ENCODE data around the gene CFAP54. TPM values are rescaled to one million over a fixed set of nuclear protein-coding genes. Genes with fewer than 3 reads are reported as not detected.

The CFAP54 gene
- total RNA-seq, 1 donor from 2014 or later: 0.16 TPM

DNA sequence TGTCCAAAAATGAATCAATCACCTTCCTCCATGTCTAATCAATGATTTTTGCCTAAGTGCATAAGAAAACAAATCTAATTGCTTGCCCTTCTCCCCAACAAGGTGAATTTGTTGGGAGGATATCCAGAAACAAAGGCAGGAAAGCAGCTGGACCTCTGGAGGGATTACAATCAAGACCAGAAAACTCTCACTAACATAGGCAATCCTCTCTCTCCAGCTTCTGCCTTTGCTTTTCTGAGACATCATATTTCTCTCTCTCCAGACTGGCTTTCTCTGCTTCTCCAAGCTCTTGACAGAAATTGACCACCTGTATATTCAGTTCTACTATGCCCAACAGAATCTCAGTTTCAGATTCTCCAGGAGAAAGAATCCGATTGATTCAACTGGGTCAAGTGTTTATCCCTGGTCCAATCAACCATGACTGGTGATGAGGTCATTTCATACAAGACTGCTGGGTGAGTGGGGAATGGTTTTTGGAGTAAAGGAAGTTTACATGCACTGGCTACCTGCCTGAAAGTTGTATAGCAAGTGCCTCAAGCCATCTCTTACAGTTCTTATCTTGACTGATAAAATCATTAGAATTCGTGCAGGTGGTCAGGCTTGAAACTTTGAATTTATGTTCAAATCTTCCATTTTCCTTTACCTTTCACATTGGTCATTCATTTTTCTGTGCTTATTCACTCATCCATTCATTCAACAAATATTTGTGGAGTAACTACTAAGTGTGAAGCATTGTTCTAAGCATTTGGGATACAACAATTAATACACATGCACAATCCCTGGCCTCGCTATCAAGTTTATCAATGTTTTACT lies 22.2 kb upstream of the CFAP54 start:
- no peaks in the 10 kb centered on the region for H3K4me1 ChIP-seq
- intact Hi-C loops (cut with micrococcal nuclease): no loop called here
- no peaks in the 10 kb centered on the region for H3K27me3 ChIP-seq (ENCODE audit: low read depth)
- peaks cover 19% of the 10 kb centered on the region for H3K9me3 ChIP-seq (replicated peaks)
- no peak for DNase-seq
- H3K27ac ChIP-seq (replicated peaks): no peak overlapping the region
- no peak overlapping the region for H3K4me3 ChIP-seq
- H3K36me3 ChIP-seq: no peaks in the 10 kb centered on the region
- no peak for TF ChIP-seq CTCF (IDR thresholded peaks at IDR 0.05; ENCODE audit: borderline replicate concordance)

GRCh38 chr12:96471368-96472050 lies 17.9 kb upstream of the CFAP54 start:
- TF ChIP-seq CTCF (IDR thresholded peaks at IDR 0.05; ENCODE audit: borderline replicate concordance): no peak
- Histone ChIP-seq H3K36me3 (no peaks in the 10 kb centered on the region), H3K27ac (replicated peaks) (no peak overlapping the region), H3K9me3 (replicated peaks) (peaks cover 19% of the 10 kb centered on the region), H3K4me3 (no peak overlapping the region), H3K27me3 (ENCODE audit: low read depth) (no peaks in the 10 kb centered on the region), H3K4me1 (no peaks in the 10 kb centered on the region)
- no peak for DNase-seq
- intact Hi-C loops (cut with micrococcal nuclease): no loop called here

DNA sequence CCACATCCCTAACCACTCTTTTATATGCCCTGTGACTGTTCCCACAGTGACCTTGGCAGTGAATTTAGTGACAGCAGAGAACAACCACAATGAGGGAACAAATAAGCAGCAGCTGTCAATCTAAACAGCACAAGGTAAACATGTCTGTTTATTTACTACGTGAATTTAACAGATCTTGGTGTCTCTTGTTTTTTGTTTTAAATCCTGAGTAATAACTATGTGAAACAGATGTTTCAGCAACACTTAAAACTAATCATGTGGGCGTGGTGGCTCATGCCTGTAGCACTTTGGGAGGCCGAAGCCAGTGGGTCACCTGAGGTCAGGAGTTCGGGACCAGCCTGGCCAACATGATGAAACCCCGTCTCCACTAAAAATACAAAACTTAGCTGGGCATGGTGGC lies 17.0 kb upstream of the CFAP54 start:
- H3K27ac ChIP-seq (replicated peaks): no peak overlapping the region
- no peaks in the 10 kb centered on the region for H3K4me1 ChIP-seq
- no peaks in the 10 kb centered on the region for H3K27me3 ChIP-seq (ENCODE audit: low read depth)
- DNase-seq: no peak
- intact Hi-C loops (cut with micrococcal nuclease): no loop called here
- no peak overlapping the region for H3K4me3 ChIP-seq
- TF ChIP-seq CTCF (IDR thresholded peaks at IDR 0.05; ENCODE audit: borderline replicate concordance): no peak
- peaks cover 19% of the 10 kb centered on the region for H3K9me3 ChIP-seq (replicated peaks)
- H3K36me3 ChIP-seq: no peaks in the 10 kb centered on the region

DNA sequence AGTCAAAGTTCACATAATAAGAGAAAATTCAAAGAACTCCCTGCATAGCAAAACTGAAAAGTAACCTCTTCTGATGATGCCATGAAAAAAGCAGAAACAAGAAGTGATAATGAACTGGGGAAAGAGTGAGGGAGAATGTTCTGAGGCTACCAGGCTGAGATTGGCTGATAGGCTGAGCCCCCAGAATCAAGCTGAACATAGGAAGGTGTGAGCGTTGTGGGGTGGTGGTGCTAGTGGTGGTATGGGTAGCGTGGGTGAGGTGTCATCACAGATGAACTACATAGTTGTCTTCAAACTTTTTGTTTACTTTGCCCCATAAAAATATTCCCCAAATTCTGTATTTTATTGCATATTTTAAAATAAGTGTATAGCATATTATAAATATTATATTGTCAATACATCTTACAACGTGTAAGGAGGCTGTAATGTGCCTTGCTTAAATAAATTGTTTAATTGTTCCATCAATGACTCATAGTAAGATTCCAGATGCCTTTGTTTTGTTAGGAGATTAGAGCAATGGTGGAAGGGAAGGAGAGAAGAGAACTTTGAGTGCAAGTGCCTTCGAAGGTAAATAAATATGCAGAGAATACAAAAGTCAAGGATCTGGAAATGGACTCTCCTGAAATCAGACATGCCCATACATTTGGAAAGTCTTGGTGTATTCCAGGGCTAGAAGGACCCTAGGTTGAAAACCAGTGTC lies 15.8 kb upstream of the CFAP54 start:
- H3K4me3 ChIP-seq: no peak overlapping the region
- H3K27me3 ChIP-seq (ENCODE audit: low read depth): no peaks in the 10 kb centered on the region
- DNase-seq: no peak
- no peak overlapping the region for H3K27ac ChIP-seq (replicated peaks)
- no peaks in the 10 kb centered on the region for H3K36me3 ChIP-seq
- intact Hi-C loops (cut with micrococcal nuclease): no loop called here
- H3K9me3 ChIP-seq (replicated peaks): peaks cover 19% of the 10 kb centered on the region
- no peaks in the 10 kb centered on the region for H3K4me1 ChIP-seq
- no peak for TF ChIP-seq CTCF (IDR thresholded peaks at IDR 0.05; ENCODE audit: borderline replicate concordance)

DNA sequence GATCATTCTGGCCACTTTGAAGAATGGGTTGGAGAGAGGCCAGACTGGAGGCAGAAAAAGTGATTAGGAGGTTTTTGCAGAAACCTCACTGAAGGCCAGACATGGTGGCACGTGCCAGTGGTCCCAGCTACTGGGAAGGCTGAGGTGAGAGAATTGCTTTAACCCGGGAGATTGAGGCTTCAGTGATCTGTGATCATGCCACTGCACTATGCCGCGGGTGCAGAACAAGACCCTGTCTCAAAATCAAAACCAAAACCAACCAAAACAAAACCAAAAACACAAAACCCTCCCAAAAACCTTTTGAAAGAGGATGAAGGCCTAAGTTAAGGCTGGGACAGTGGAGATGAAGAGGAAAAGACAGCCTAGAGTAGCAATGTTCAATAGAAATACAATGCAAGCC lies 15.2 kb upstream of the CFAP54 start:
- no peaks in the 10 kb centered on the region for H3K36me3 ChIP-seq
- H3K4me3 ChIP-seq: no peak overlapping the region
- DNase-seq: no peak
- no peaks in the 10 kb centered on the region for H3K27me3 ChIP-seq (ENCODE audit: low read depth)
- H3K4me1 ChIP-seq: no peaks in the 10 kb centered on the region
- no peak overlapping the region for H3K27ac ChIP-seq (replicated peaks)
- no peak for TF ChIP-seq CTCF (IDR thresholded peaks at IDR 0.05; ENCODE audit: borderline replicate concordance)
- intact Hi-C loops (cut with micrococcal nuclease): no loop called here
- peaks cover 13% of the 10 kb centered on the region for H3K9me3 ChIP-seq (replicated peaks)

All from left ventricle myocardium inferior (tissue), 1 donor.